Measurements from ENCODE around the gene CDR2.
A peak's percentile ranks its signal among the peaks of the same experiment; 100 is the strongest.
"Not testable (repeated sequence)": the region's sequence is repeated elsewhere in the genome, so short reads cannot be mapped to it uniquely, and the experiment has no call there.

CDR2 gene

DNA sequence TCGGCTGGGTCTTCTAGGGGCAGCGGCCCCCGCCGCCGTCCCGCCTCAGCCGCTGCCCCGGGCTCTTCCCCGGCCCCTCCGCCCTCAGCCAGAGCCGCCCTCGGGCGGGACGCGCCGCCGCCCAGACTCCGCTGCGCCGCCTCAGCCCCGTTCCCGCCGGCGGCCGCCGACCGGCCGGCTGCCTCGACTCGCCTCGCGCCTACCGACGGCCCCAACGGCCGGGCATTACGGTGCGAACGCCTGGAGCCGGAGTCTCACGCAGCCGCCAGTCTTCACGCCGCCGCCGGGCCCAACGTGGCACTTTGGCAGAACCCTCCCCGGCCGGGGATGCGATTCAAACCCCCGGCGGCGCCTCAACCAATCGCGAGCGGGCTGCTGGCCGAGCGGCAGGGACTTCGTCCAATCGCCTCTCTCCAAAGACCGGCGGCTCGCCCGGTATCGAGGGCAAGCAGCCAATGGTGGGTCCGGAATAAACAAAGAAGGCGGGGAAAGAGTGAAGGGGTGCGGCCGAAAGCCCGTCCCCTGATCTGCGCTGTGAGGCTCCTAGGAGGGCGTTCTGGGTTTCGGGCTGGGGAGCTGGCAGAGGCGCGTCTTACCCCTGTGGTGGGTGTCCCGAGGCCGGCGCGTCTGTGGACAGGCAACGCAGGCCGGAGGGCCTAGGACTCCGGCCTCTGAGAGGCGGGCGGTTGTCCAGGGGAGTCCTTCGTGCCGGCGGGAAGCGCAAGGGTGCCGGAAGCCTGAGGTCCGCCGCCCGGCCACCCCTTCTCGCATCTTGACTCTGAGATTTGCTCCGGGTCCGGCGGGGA lies at the start of gene CDR2:
TSS of gene CDR2 (minus strand) at position 309 of the 806 bp plus-strand sequence. CDS start 310 bp downstream, outside the sequence.
- peak; percentile 84 to 97 (median 93) for DNase-seq (ENCODE audit: low read depth in 2 of 3, low spot score in 2 of 3)

DNA sequence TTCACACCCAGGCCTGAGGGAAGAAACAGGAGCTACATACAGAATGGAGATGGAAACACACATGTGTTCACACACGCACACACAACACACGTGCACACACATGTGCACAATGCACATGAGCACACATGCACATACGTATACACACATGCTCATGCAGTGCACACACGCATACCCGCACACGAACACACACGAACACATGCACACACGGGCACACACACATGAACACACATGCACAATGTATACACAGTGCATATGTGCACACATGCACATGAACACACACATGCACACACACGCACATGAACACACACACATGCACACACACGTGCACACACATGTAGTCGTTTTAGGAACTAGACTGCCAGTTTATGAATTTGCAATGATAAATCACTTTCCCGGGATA lies 49.3 kb upstream of the CDR2 start:
- DNase-seq (ENCODE audit: low read depth in 2 of 3, low spot score in 2 of 3): no peak

DNA sequence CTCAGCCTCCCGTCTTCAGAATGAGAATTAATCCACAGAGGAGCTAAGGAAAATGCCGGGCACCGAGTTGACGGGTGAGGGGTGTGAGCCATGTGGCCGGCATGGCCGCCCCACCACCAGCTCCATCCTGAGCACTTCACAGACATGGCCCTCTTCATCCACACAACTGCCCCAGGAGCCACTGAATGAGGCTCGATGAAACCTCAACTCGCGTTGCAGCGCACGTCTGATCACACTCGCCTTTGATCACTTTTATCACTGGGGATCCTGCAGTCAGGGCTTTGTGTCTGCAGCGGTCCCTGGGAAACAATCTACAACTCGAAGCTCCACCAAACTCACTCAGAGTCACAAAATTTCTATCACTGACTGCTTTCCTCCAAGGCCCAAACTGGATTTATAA lies 46.7 kb upstream of the CDR2 start:
- no peak for DNase-seq (ENCODE audit: low read depth in 2 of 3, low spot score in 2 of 3)

DNA sequence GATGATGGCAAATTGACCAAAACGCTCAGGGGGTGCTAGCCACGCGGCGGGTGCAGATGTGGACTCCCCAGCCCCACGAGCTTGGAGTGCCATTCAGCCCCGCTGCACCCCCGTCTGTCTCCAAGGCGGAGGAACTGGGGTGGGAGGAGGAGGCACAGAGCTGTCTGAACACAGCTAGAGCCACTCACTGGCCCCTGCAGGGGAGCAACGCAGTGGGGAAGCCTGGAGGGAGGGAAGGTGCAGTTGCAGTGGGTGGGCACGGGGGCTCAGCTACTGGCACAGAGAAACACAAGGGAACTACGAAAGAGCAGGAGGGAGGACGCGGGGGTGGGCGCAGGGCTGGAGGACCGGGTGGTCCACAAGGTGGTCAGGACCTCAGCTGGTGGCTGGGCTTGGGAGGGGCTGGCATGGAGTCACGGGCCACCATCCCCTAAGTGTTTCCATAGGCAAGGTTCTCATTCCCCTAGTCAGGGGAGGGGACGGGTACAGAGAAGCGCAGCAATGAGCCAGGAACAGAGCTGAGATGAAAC lies 46.3 kb upstream of the CDR2 start:
- DNase-seq (ENCODE audit: low read depth in 2 of 3, low spot score in 2 of 3): no peak

- no peak for DNase-seq (ENCODE audit: low read depth in 2 of 3, low spot score in 2 of 3)
These were observed 45.5 kb upstream of the CDR2 start for GRCh38 chr16:22419908-22420307.

DNA sequence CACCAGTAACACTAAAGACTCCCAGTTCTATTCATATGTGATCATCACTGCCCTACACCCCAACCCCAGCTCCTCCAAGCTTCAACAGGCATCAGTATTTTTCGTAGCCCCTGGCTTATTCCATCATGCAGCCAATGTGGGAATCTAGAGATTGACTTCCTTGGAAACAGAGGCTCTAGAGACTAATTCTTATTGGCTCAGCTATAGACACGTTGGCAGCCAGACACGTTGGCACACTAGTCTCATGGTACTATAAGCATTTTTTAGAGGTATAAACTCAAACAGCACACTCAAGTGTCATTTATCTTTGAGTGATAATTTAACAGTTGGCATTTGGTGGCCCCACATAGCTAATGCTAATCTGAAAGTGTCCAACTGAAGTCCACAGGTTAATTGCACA lies 44.4 kb upstream of the CDR2 start:
- DNase-seq (ENCODE audit: low read depth in 2 of 3, low spot score in 2 of 3): no peak

DNA sequence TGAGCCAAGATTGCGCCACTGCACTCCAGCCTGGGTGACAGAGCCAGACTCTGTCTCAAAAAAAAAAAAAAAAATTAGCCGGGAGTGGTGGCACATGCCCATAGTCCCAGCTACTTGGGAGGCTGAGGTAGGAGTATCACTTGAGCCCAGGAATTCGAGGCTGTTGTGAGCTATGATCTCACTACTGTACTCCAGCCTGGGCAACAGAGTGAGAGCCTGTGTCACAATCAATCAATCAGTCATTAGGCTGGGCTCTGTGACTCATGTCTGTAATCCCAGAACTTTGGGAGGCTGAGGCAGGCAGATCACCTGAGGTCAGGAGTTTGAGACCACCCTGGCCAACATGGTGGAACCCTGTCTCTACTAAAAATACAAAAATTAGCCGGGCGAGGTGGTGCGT lies 43.4 kb upstream of the CDR2 start:
- not testable (repeated sequence) for DNase-seq (ENCODE audit: low read depth in 2 of 3, low spot score in 2 of 3)

- no peak for DNase-seq (ENCODE audit: low read depth in 2 of 3, low spot score in 2 of 3)
These were observed 42.6 kb upstream of the CDR2 start for GRCh38 chr16:22417019-22417418.

DNA sequence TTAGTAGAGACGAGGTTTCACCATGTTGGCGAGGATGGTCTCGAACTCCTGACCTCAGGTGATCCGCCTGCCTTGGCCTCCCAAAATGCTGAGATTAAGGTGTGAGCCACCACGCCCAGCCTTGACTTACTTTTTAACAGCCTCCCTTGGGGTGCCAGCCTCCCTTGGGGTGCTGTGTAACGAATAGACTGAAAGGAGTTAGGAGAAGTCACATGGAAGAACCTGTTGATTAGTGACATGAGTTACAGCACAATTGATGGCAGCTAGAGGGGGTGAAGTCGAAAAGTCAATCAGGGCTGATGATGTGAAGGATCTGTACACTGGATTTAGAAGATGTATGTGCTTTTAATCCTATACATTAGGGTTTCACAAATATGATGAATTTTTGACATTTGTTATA lies 39.4 kb upstream of the CDR2 start:
- no peak for DNase-seq (ENCODE audit: low read depth in 2 of 3, low spot score in 2 of 3)

DNA sequence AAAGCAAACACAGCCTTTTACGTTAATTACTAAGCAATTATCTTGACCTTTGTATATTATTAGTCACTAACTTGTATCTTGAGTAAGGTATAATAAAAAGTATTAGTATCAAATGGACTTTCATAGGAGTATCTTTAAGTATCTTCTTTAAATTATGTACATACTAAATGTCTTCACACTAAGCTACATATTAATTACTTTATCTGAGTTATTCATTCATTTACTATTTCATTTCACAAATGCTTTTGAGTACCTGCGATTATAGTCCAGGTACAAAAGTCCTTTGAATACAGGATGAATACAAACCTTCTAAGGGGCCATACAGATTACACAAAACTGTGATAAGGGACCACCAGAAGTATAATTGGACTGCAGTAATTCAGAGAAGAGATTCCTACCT lies 33.1 kb upstream of the CDR2 start:
- DNase-seq (ENCODE audit: low read depth in 2 of 3, low spot score in 2 of 3): no peak

GRCh38 chr16:22402191-22402590 lies 27.8 kb upstream of the CDR2 start:
- no peak for DNase-seq (ENCODE audit: low read depth in 2 of 3, low spot score in 2 of 3)

GRCh38 chr16:22400900-22401299 lies 26.5 kb upstream of the CDR2 start:
- no peak for DNase-seq (ENCODE audit: low read depth in 2 of 3, low spot score in 2 of 3)

- no peak for DNase-seq (ENCODE audit: low read depth in 2 of 3, low spot score in 2 of 3)
These were observed 23.5 kb upstream of the CDR2 start for GRCh38 chr16:22397931-22398330.

GRCh38 chr16:22397464-22397863 lies 23.0 kb upstream of the CDR2 start:
- DNase-seq (ENCODE audit: low read depth in 2 of 3, low spot score in 2 of 3): no peak

DNA sequence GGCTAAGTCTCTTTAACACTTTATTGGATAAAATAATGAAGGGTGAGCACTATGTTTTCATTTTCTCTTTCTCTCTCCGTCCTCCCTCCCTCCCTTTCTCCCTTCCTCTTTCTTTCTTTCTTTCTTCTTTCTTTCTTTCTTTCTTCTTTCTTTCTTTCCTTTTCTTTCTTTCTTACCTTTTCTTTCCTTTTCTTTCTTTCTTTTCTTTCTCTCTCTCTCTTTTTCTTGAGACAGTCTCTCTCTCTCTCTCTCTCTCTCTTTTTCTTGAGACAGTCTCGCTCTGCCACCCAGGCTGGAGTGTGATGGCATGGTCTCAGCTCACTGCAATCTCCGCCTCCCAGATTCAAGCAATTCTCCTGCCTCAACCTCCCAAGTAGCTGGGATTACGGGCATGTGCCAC lies 21.5 kb upstream of the CDR2 start:
- no peak for DNase-seq (ENCODE audit: low read depth in 2 of 3, low spot score in 2 of 3)

- DNase-seq (ENCODE audit: low read depth in 2 of 3, low spot score in 2 of 3): no peak
These were observed 19.7 kb upstream of the CDR2 start for GRCh38 chr16:22394121-22394520.

- no peak for DNase-seq (ENCODE audit: low read depth in 2 of 3, low spot score in 2 of 3)
These were observed 13.8 kb upstream of the CDR2 start for GRCh38 chr16:22388101-22388644.

- no peak for DNase-seq (ENCODE audit: low read depth in 2 of 3, low spot score in 2 of 3)
These were observed 12.6 kb upstream of the CDR2 start for GRCh38 chr16:22386976-22387375.

GRCh38 chr16:22385196-22385595 lies 10.8 kb upstream of the CDR2 start:
- DNase-seq (ENCODE audit: low read depth in 2 of 3, low spot score in 2 of 3): no peak

- DNase-seq (ENCODE audit: low read depth in 2 of 3, low spot score in 2 of 3): no peak
These were observed 9.4 kb upstream of the CDR2 start for GRCh38 chr16:22383827-22384226.

- no peak for DNase-seq (ENCODE audit: low read depth in 2 of 3, low spot score in 2 of 3)
These were observed 7.0 kb upstream of the CDR2 start for GRCh38 chr16:22381392-22381791.

GRCh38 chr16:22380529-22380928 lies 6.1 kb upstream of the CDR2 start:
- no peak for DNase-seq (ENCODE audit: low read depth in 2 of 3, low spot score in 2 of 3)

DNA sequence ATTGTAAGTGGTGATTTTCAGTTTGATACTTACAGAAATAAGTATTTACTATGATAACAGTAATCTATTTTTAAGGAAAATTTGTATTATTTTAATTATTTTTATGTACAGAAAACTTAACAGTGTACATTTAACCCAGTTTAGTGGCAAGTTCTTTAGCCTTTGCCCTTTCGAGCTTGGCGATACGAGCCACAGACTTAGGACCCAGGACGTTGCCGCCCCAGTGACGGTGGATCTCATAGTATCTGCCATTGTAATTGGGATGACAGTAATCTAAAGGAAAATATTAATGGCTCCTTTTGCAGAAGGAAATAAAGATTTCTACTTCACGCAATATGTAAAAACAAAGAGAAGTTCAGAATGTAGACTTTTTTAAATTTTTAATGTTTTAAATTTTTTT lies 5.2 kb upstream of the CDR2 start:
- no peak for DNase-seq (ENCODE audit: low read depth in 2 of 3, low spot score in 2 of 3)
